GM19463 (cell line): Measurements from ENCODE around the gene JMJD8.
"Not testable (repeated sequence)": the region's sequence is repeated elsewhere in the genome, so short reads cannot be mapped to it uniquely, and the experiment has no call there.

ENCODE experiments used
- ATAC-seq: cut with Tn5 transposase; IDR thresholded peaks from one replicate; pipeline ENCODE4 v1.9.1; 2021; ENCODE audit warnings: mild to moderate bottlenecking, moderate library complexity; ENCODE audit not compliant: unreplicated experiment

Gene JMJD8

DNA sequence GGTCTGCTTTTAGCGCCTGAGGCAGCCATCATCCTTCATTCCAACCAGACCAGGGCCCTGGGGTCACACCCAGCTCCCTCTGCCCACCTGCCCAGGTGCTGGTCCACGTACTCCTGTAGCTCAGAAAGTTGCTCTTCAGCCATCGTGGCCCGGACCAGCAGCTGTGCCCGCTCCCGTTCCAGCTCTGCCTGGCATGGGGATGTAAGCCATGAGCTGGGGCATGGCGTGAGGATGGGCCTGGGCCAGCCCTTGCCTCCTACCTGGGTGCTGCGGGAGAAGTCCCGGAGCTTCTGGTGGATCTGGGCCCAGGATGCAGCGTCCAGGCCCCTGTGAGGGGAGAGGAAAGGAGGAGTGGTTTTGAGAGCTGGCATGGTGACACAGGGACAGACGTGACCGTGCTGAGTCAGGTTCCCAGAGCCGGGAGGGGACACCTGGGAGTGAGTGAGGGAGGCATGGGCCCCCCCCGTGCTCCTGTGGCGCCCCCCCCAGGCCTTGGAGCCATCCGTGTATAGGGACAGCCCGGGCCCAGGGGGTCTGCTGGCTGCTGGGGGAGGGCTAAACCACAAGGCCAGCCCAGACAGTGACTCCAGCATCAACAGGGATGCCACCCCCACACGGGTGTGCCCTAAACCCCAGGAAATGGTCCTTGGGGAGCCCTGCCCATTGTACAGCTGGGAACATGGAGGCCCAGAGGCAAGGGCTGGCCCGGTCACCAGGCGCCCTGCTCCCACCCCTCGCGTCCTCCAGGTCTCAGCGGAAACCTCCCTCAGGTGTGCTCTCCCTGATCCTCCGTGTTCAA lies 38.9 kb upstream of the JMJD8 start:
- ATAC-seq = no peak

DNA sequence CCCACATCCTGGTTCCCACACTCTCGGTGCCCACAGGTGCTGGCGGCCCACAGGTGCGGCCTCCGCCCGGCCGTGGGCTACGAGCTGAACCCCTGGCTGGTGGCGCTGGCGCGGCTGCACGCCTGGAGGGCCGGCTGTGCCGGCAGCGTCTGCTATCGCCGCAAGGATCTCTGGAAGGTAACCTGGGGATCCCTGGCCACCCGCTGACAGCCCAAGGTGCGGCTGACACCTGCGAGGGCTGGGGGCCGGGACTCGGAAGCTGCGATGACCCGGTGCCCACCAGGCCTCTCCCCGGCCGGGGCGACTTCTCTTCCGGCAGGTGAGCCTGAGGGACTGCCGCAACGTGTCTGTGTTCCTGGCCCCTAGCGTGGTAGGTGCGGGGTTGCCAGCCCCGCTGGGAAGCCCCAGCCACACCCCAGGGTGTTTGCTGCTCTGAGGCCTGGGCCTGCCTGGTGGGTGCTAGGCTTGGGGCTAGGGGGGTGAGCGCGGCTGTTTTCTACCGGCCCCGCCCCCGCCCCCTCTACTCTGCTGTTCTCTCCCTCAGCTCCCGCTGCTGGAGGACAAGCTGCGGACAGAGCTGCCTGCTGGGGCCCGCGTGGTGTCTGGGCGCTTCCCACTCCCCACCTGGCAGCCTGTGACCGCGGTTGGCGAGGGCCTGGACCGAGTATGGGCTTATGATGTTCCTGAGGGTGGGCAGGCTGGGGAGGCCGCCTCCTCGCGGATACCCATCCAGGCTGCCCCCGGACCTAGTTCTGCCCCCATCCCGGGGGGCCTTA lies 37.8 kb upstream of the JMJD8 start:
- ATAC-seq = no peak

DNA sequence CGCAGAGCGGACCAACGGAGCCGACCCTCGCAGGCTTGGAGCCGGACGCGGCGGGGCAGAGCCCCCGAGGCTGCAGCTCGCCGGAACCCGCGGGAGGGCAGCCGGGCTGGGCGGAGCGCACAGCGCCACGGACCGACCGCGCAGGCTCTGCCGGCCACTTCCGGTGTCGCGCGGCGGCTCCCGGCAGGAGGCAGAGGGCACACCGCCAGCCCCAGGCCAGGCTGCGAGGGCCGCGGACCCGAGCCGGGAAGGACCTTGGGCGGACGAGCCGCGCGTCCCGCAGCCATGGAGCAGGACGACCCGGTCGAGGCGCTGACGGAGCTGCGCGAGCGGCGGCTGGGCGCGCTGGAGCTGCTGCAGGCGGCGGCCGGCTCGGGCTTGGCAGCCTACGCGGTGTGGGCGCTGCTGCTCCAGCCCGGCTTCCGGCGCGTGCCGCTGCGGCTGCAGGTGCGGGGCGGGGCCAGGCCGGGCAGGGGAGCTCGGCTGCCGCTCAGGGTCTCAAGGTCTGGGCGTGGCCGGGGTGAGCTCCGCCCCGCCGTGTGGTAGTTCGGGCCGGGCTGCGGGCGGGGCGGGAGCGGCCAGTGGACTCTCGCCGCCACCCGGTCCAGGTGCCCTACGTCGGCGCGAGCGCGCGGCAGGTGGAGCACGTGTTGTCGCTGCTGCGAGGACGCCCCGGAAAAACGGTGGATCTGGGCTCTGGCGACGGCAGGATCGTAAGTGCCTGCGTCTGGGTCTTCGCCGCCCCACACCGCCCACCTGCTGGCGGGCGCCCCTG lies 37.0 kb upstream of the JMJD8 start, which contains the start of gene ANTKMT:
TSS of gene ANTKMT (plus strand) at position 157 of the 775 bp plus-strand sequence. CDS start at position 286, 129 bp downstream.
- ATAC-seq = peak; percentile 78

DNA sequence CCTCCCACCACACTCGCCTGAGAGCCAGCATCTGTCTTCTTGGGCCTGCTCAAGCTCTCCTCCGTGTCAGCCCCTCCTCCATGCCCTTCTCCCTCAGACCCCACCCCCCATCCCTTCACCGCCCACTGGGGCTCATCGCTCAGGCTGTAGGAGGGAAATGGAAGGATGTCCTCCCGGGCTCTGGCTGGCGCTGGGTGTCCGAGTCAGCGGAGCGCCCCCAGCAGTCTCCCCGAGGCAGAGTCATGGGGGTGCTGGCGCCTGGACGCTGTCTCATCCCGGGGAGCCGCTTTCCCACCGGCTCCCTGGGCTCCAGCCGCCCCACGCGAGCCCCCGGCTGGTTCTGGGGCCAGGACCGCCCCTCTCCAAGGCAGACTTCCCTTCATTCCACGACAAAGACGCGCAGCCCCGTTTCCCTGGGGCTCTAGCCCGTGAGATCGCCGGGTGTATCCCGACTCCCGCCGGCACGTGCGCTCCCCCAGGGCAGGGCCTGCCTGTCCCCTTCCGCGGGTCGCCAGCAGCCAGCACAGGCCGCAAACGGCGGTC lies 36.4 kb upstream of the JMJD8 start:
- ATAC-seq = peak; percentile 22

DNA sequence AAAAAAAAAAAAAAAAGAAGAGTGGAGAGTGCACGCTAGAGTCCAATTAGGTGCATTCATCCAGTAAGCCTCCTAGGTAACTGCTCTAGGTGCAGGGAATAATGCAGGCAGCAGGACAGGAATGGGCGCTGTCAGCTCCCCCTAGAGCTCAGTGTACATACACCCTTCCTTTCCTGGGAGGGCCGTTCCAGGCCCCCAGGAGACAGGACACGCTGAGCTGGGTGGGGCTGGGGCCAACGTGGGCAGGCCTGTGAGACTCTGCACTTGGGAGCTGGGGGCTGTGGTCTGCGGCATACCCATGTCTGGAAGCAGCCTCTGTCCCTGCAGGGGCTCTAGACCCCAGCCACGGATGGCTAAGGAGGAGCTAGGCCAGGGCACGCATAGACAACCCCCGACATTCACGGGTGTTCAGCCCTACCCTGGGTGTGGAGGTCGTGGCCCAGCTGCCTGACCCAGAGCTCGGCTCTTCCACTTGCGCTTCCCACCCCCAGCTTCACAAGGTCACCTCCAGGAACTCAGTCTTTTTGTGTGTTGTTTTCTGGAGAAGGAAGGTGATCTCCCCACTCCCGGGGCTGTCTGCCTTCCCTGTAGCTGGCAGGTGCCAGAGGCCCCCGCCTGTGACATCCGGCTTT lies 35.8 kb upstream of the JMJD8 start:
- ATAC-seq = no peak

DNA sequence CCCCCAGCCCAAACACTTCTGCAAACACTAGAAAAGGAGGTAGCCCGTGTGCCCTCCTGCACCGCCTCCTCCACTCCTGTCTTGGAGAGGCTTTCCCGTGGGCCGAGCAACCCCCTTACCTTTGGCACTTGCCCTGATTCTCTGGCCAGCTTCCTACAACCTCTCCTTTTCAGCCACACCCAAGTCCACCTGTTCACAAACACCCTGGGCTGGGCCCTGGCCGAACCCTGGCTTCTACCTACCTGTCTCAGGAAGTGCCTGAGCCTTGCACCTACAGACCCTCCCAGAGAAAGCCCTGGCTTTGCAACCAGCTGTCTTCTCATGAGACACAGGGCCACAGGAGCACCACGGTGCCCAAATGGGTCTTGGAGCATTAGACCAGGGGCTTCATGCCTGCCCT lies 34.8 kb upstream of the JMJD8 start:
- no peak for ATAC-seq

DNA sequence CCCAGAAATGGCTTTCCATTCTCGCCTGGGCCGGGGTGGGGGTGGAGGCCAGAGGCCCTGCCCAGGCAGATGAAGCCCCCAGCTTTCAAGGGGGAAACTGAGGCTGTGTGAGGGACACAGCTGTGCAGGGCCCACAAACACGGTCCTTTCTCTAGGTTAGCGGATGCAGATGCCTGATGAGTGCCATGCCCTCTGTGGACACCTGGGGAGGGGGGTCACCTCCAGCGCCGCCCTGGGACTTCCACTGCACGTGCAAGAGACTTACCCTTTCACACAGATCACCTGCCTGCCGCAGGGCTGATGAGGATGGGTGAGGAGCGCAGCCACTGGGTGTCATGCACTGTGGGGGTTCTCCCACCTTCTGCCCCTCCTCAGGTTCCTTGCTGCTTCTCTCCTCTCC lies 34.3 kb upstream of the JMJD8 start:
- ATAC-seq = no peak

DNA sequence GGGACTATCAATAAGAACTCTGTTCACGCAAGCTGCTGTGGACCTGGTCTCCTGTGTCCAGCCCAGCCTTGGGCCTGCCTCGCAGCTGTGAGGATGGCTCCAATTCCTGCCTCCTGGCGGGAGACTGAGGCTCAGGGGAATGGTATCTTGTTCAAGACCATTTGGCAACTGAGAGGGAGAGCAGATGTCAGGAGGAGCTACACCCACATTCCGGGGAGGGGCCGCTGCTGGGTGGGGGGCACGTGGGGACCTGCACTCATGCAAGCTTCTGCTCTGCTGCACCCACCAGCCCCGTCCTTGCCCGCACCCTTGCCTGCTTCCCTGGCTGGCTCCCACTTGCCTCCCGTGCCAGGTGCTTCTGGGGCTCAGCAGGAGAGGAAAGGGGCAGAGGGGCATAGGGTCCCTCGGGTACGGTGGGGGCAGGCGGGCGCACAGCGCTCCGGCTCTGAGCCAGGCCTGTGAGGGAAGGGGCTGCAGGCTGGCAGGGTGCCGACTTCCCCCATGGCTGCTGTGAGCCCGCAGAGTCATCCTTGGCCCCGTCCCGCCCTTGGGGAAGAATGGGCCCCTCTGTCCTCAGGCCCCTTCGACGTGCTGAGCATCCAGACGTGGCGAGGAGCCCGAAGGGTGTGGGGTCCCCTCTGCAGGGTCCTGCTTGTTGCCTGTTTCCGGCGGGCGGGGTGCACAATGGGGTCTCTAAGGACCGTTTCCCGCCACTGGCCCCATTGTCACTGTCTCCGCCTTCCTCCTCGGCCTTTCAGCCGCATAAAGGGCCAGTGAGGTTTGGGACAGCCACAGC lies 33.5 kb upstream of the JMJD8 start:
- no peak for ATAC-seq

DNA sequence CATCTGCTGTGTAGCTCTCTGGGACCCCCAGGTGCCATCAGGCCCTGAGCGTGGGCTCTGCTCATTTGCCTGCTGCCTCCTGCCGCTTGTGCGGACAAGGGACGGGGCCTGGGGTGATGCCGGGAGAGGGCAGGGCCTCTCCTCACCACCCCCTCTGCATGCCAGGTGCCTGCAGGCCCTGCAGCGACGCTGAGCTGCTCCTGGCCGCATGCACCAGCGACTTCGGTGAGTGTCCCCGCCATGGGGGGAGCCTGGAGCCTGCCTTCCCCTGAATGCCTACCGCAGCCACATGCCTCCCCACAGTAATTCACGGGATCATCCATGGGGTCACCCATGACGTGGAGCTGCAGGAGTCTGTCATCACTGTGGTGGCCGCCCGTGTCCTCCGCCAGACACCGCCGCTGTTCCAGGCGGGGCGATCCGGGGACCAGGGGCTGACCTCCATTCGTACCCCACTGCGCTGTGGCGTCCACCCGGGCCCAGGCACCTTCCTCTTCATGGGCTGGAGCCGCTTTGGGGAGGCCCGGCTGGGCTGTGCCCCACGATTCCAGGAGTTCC lies 32.7 kb upstream of the JMJD8 start:
- no peak for ATAC-seq

DNA sequence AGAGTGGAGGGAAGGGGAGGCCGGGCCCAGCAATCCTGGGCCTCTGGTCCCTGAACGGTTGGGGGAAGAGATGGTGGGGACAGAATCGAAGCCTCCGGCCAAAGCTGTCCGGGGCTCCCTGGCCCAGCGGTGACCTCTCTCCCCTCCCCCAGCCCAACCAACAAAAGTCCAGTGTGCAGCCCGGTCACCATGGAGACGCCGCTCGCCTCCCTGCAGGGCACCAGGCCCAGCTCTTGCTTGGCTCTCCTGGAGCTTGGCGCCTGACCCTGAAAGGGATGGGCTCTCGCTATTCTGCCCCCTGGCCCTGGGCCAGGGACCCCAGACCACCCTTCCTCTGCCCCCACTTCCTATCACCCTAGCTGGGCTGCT lies 32.0 kb upstream of the JMJD8 start:
- no peak for ATAC-seq

DNA sequence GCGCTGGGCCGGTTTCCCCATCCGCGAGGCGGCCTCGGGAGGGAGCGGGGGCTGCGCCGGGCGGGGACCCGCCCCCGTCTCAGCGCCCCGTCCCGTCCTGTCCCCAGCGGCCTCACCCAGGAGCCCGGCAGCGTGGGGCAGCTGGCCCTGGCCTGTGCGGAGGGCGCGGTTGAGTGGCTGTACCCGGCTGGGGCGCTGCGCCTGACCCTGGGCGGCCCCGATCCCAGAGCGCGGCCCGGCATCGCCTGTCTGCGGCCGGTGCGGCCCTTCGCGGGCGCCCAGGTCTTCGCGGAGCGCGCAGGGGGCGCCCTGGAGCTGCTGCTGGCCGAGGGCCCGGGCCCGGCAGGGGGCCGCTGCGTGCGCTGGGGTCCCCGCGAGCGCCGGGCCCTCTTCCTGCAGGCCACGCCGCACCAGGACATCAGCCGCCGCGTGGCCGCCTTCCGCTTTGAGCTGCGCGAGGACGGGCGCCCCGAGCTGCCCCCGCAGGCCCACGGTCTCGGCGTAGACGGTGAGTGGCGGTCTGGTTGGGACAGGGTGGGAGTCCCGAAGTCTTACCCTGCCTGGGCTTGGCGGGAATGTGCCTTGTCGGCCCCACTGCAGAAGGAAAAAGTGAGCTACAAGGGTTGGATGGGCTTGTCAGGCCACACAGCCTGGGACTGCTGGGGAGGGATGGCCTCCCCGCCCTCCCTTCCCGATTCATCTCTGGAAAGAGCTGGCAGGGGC lies 31.5 kb upstream of the JMJD8 start:
- no peak for ATAC-seq

DNA sequence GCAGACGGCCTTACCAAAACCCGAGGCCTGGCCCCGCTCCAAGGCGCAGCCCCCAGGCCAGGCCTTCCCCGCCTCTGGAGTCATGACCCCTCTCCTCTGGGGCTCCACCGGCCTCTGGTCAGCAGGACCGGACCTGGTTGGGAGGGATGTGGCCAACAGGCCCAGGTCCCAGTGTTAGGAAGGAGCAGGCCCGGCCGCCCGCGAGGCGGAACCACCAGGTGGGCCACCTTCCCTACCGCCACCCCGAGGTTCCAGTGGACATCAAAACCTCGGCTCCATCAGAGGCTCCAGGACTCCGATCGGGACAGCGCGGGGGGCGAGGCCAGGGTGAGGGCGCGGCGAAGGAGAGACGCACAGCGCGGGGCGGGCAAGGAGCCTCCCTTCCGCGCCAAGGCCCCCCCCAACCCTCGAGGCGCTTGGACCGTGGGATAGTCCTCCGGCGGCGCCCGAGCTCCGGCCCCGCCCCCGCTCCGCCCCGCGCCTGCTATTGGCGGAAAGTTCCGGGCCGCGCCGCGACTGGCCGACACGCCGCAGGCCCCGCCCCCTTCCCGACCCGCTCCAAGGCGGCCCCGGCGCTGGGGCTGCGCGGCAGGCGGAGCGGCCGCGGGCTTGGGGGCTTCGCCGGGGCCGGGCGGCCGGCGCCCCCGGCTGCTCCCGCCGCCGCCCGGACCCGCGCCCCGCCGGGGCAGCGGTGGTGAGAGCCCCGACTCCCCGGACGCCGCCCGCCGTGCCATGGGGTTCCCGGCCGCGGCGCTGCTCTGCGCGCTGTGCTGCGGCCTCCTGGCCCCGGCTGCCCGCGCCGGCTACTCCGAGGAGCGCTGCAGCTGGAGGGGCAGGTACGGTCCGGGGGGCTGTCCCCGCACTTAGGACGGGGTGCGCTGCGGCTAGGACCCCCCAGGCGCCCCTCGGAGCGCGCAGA lies 30.7 kb upstream of the JMJD8 start, which contains the start of gene METRN:
TSS of gene METRN (plus strand) at position 561 of the 919 bp plus-strand sequence. CDS start at position 733, 172 bp downstream.
- peak; percentile 76 for ATAC-seq

DNA sequence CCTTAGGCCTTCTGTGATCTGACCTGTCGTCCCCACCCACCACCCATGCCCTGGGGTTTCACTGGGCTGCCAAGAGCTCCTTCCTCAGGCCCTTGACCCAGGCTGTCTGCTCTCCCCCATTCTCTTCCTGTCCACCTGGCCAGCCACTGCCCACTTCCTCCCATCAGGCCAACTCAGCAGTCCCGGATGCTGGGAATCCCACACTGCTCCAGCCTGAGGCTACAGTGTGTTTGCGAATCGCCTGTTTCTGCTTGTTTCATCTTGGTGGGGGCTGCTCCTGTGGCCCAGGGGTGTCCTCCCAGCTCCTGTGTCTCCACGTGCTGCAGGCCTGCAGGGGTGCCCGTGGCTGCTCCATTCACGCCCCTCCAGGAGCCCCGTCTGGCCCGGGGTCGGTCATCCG lies 29.9 kb upstream of the JMJD8 start:
- ATAC-seq = no peak

DNA sequence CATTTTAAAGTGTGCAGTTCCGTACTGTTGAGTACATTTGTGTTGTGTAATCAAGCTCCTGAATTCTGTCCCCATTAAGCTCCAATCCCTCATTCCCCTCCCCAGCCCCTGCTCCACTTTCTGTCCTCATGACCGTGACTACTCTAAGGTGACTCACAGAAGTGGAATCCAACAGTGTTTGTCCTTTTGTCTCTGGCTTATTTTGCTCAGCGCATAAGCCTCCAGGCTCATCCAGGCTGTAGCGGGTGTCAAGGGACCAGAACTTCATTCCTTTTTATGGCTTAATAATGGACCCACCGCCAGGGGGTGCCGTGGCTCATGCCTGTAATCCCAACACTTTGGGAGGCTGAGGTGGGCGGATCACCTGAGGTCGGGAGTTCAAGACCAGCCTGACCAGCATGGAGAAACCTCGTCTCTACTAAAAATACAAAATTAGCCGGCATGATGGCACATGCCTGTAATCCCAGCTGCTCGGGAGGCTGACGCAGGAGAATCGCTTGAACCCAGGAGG lies 28.7 kb upstream of the JMJD8 start:
- not testable (repeated sequence) for ATAC-seq

DNA sequence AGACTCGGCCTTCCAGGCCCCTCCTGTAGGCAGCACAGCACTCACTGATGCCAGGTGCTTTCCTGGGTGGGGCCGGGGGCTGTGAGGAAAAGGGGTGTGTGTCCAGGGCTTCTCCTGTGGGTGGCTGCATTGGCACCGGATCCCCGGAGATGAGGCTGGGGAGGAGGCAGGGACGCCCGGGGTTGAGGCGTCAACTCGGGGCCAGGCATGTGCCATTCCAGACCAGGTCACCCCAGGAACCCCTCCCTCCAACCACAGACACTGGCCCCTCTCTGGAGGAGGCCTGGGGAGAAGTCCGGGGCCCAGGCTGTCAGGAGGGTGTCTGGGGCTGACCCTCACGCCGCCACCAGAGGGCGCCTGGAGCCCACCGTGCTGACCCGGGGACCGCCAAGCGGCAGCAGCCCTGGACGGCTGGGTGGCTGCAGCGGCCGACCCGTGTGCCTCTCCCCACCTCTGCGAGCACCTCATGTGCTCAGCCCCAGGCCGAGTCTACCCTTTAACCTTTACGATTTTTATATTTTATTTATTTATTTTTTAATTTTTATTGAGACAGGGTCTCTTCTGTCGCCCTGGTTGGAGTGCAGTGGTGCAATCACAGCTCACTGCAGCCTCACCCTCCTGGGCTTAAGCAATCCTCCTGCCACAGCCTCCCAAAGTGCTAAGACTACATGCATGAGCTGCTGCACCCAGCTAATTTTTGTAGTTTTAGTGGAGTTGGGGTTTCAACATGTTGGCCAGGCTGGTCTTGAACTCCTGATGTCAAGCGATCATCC lies 27.6 kb upstream of the JMJD8 start:
- no peak for ATAC-seq

DNA sequence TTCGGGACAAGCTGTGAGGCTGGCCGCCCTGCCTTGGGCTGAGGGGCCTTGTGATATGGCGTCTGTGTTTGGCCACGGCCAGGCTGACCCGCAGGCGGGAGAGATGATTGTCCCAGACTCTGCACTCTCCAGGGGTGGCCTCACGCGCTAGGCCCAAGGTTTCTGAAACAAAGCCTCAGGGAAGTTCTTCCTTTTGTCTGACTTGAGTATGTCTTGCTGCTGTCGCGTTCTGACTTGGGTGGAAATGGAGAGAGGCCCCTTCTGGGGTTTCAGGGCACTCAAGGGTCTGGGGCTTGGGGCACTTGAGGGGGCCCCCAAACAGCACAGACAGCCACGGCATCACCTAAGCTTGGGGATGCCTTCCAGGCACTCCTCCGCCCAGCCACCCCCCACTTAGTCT lies 26.9 kb upstream of the JMJD8 start:
- ATAC-seq = no peak
